Glutamatergic neuron (in vitro differentiated cells): ENCODE measurements around the gene DDX10. TPM values are rescaled to one million over a fixed set of nuclear protein-coding genes. Genes with fewer than 3 reads are reported as not detected.

ENCODE experiments used
- DNase-seq: peaks from one replicate; pipeline ENCODE4 v3.0.0; 2022
- H3K27ac Mint-ChIP-seq: one replicate; pipeline ENCODE4 v1.8.0; 2020; ENCODE audit warnings: mild to moderate bottlenecking, mixed read lengths, inconsistent platforms; ENCODE audit not compliant: unreplicated experiment
- H3K27me3 Mint-ChIP-seq: one replicate; pipeline ENCODE4 v1.8.0; 2020; ENCODE audit warnings: mild to moderate bottlenecking, moderate library complexity, mixed read lengths, inconsistent platforms; ENCODE audit not compliant: unreplicated experiment
- H3K36me3 Mint-ChIP-seq: one replicate; pipeline ENCODE4 v1.8.0; 2020; ENCODE audit warnings: mild to moderate bottlenecking, mixed read lengths, inconsistent platforms; ENCODE audit not compliant: unreplicated experiment
- H3K4me1 Mint-ChIP-seq: one replicate; pipeline ENCODE4 v1.8.0; 2020; ENCODE audit warnings: mild to moderate bottlenecking, low read depth, mixed read lengths, inconsistent platforms; ENCODE audit not compliant: unreplicated experiment
- H3K4me3 Mint-ChIP-seq: one replicate; pipeline ENCODE4 v1.8.0; 2020; ENCODE audit warnings: mild to moderate bottlenecking, mixed read lengths, inconsistent platforms; ENCODE audit not compliant: unreplicated experiment
- H3K9me3 Mint-ChIP-seq: one replicate; pipeline ENCODE4 v1.8.0; 2020; ENCODE audit warnings: mild to moderate bottlenecking, moderate library complexity, mixed read lengths, inconsistent platforms; ENCODE audit not compliant: unreplicated experiment
- CTCF ChIP-seq: fragments of 200-600 bp; sonication (generic); IDR thresholded peaks from one replicate; pipeline ENCODE4 v1.5.0; 2021; ENCODE audit not compliant: partially characterized antibody, unreplicated experiment
- total RNA-seq: library from RNA; stranded (reverse); fragmentation: NEBNext Ultra II Directional; extraction: Animal tissue kit (Norgen Biotek cat#: 25700); gene quantifications from one replicate; pipeline ENCODE4 v1.2.1, GENCODE V29; 2021; ENCODE audit not compliant: unreplicated experiment

DDX10 gene
- total RNA-seq, 1 donor from 2014 or later: 18.8 TPM

- Mint-ChIP-seq H3K27me3 (peaks cover 4% of the 10 kb centered on the region), H3K4me1 (peaks cover 2% of the 10 kb centered on the region), H3K27ac (no peak overlapping the region), H3K4me3 (no peak overlapping the region), H3K9me3 (peaks cover 2% of the 10 kb centered on the region), H3K36me3 (peaks cover 20% of the 10 kb centered on the region)
- no peak for DNase-seq
- no peak for TF ChIP-seq CTCF
Observed at GRCh38 chr11:108943853-108944252, 279.0 kb downstream of the DDX10 start.

DNA sequence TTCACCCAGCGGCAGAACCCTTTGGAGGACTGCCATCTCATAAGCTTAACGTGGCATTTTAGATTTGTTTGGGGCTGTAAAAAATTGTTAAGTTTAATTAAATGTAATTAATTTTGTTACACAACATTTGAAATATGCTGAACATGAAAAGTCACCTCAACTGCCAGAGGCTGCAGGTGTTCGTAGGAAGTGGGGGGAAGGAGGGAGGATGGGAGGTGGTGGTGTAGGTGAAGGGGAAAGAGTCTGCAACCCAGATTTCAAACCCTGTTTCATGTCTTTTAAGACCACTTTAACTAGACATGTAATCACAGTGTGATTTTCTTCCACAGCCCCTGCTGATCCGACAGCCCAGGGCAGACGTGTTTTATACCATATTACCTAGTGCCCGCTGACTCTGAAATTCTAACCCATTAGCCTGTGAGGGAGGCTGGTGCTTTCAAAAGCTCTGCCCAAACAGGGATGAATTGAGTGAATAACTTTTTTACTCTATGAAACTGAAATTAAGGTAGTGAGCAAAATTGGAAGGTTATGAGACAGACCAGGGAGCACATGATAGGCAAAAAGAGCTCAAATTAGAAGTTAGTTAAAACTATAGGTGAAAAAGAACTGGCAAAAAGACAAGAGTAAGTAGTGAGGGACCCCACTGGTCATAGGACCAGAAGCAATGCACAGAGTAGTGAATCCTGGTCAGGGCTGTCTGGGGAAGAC lies 279.8 kb downstream of the DDX10 start:
- Mint-ChIP-seq H3K9me3 (peaks cover 2% of the 10 kb centered on the region), H3K27me3 (peaks cover 4% of the 10 kb centered on the region), H3K27ac (no peak overlapping the region), H3K36me3 (peaks cover 20% of the 10 kb centered on the region), H3K4me1 (no peaks in the 10 kb centered on the region), H3K4me3 (no peak overlapping the region)
- DNase-seq: no peak
- TF ChIP-seq CTCF: no peak

DNA sequence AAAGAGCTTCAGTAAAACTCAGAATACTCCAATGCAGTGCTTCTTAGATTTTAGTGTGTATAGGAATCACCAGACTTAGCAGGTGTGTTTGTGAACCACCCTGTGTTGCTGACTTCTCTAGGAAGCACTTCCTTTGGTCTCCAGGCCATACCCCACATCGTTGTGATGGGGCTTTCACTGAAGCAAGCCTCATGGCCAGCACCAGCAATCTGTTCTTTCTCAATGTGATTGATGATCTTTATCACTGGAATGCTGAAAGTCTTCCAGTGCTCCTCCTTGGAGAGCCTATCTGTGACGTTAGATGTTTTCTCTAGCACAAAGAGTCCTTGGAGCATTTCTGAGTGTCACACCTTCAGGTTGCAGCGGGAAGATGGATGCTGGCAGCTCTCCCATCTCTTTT lies 280.5 kb downstream of the DDX10 start:
- no peak overlapping the region for H3K4me3 Mint-ChIP-seq
- peaks cover 4% of the 10 kb centered on the region for H3K27me3 Mint-ChIP-seq
- H3K9me3 Mint-ChIP-seq: peaks cover 2% of the 10 kb centered on the region
- H3K27ac Mint-ChIP-seq: no peak overlapping the region
- no peak for TF ChIP-seq CTCF
- H3K36me3 Mint-ChIP-seq: peaks cover 20% of the 10 kb centered on the region
- H3K4me1 Mint-ChIP-seq: no peaks in the 10 kb centered on the region
- DNase-seq: no peak

DNA sequence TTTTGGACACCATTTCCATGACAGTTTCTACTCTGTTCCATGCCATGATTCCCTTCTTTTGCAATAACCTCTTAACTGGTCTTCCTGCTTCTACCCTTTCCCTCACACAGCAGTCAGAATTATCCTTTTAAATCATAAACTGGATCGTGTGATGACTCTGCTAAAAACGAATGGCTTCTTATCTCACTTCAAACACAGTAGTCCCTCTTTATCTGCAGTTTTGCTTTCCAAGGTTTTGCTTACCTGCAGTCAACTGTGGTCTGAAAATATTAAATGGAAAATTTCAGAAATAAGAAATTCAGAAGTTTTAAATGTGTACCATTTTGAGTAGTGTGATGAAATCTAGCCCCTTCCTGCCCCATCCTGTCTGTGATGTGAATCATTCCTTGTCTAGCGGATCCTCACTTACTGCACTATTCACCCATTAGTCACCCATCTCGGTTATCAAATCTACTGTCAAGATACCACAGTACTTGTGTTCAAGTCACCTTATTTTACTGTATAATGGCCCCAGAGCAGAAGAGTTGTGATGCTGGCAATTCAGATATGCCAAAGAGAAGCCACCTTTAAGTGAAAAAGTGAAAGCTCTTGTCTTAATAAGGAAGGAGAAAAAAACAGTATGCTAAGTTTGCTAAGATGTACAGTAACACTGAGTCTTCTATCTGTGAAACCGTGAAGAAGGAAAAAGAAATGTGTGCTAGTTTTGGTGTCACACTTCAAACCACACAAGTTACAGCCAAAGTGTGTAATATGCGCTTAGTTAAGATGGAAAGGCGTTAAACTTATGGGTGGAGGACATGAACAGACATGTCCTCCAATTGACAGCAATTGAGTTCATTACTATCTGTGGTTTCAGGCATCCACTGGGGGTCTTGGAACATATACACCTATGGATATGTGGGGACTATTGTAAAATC lies 283.0 kb downstream of the DDX10 start:
- peaks cover 20% of the 10 kb centered on the region for H3K36me3 Mint-ChIP-seq
- H3K9me3 Mint-ChIP-seq: peaks cover 5% of the 10 kb centered on the region
- no peak overlapping the region for H3K27ac Mint-ChIP-seq
- H3K4me1 Mint-ChIP-seq: no peaks in the 10 kb centered on the region
- TF ChIP-seq CTCF: no peak
- no peak overlapping the region for H3K4me3 Mint-ChIP-seq
- no peaks in the 10 kb centered on the region for H3K27me3 Mint-ChIP-seq
- DNase-seq: no peak
